HG03521 (cell line): ENCODE data around the gene DLGAP4.
A peak's percentile ranks its signal among the peaks of the same experiment; 100 is the strongest.
"Not testable (repeated sequence)": the region's sequence is repeated elsewhere in the genome, so short reads cannot be mapped to it uniquely, and the experiment has no call there.

ENCODE experiments used
- ATAC-seq: cut with Tn5 transposase; IDR thresholded peaks from one replicate; pipeline ENCODE4 v1.9.1; 2021; ENCODE audit warnings: mild to moderate bottlenecking, moderate library complexity; ENCODE audit not compliant: unreplicated experiment

Gene DLGAP4

GRCh38 chr20:36550790-36551299 is 244.7 kb downstream of the DLGAP4 start:
- no peak for ATAC-seq

- no peak for ATAC-seq
These were observed 249.1 kb downstream of the DLGAP4 start for GRCh38 chr20:36555248-36555647.

GRCh38 chr20:36562724-36563123 is 256.6 kb downstream of the DLGAP4 start:
- ATAC-seq, result no peak

GRCh38 chr20:36563374-36563773 is 257.2 kb downstream of the DLGAP4 start:
- no peak for ATAC-seq

- not testable (repeated sequence) for ATAC-seq
These were observed 258.1 kb downstream of the DLGAP4 start for GRCh38 chr20:36564078-36564725.

- ATAC-seq, result not testable (repeated sequence)
These were observed 258.6 kb downstream of the DLGAP4 start for GRCh38 chr20:36564726-36565121.

- ATAC-seq, result no peak
These were observed 259.4 kb downstream of the DLGAP4 start for GRCh38 chr20:36565520-36565919.

GRCh38 chr20:36569847-36570429 is 263.8 kb downstream of the DLGAP4 start:
- ATAC-seq, result no peak

- ATAC-seq, result no peak
These were observed 265.7 kb downstream of the DLGAP4 start for GRCh38 chr20:36571564-36572504.

- ATAC-seq, result no peak
These were observed 266.6 kb downstream of the DLGAP4 start for GRCh38 chr20:36572701-36573102.

GRCh38 chr20:36573103-36573797 is 267.1 kb downstream of the DLGAP4 start, which contains the start of gene TGIF2:
TGIF2 (plus strand) TSS chr20:36573597; CDS start chr20:36578775, 5,178 bp downstream.
- peak; percentile 78 for ATAC-seq

GRCh38 chr20:36573798-36574365 is 267.7 kb downstream of the DLGAP4 start:
- ATAC-seq, result peak; percentile 10

- ATAC-seq, result no peak
These were observed 268.4 kb downstream of the DLGAP4 start for GRCh38 chr20:36574366-36575135.

GRCh38 chr20:36576081-36576445 is 269.9 kb downstream of the DLGAP4 start:
- ATAC-seq, result no peak
